K562 treated with DMSO at 1 percent for 4 hours (cell line): ENCODE data around the gene OR2J2. TPM values are rescaled to one million over a fixed set of nuclear protein-coding genes. Genes with fewer than 3 reads are reported as not detected.

Source experiments
- total RNA-seq: library from RNA; unstranded; fragments of 300-600 nt; gene quantifications from 2 replicates; pipeline ENCODE4 v1.2.3, GENCODE V29; 2022; ENCODE audit not compliant: insufficient read depth

The OR2J2 gene
- total RNA-seq: not detected in 2 replicates

GRCh38 chr6:29170607-29171006 is at the start of gene OR2J2:
Gene OR2J2, plus strand, starts transcription at chr6:29170907. Its CDS starts 2,729 bp downstream, at chr6:29173636.

Other genes starting within 250 kb of the OR2J2 start
- 93.2 and 118 TPM in 2 replicates for gene TRIM27, start 246.9 kb upstream of the OR2J2 start, total RNA-seq
- gene ZNF311, start 165.6 kb upstream of the OR2J2 start, total RNA-seq: 4.9 and 5.8 TPM in 2 replicates
- not detected in 2 replicates for gene OR2W1, start 125.7 kb upstream of the OR2J2 start, total RNA-seq
- not detected in 2 replicates for gene OR2B3, start 83.6 kb upstream of the OR2J2 start, total RNA-seq
- gene OR2J1, start 71.4 kb upstream of the OR2J2 start, total RNA-seq: not detected in 2 replicates
- gene OR2J3, start 62.8 kb upstream of the OR2J2 start, total RNA-seq: not detected in 2 replicates
- not detected in 2 replicates for gene OR14J1, start 130.8 kb downstream of the OR2J2 start, total RNA-seq
- not detected in 2 replicates for gene OR5V1, start 198.0 kb downstream of the OR2J2 start, total RNA-seq
- not detected in 2 replicates for gene OR12D3, start 204.4 kb downstream of the OR2J2 start, total RNA-seq
- not detected in 2 replicates for gene OR12D2, start 224.7 kb downstream of the OR2J2 start, total RNA-seq
- not detected in 2 replicates for gene OR12D1, start 244.0 kb downstream of the OR2J2 start, total RNA-seq